HG03520 (cell line): ENCODE data around the gene GPN2.

Experiments
- ATAC-seq: cut with Tn5 transposase; IDR thresholded peaks from one replicate; pipeline ENCODE4 v1.9.1; 2021; ENCODE audit warnings: mild to moderate bottlenecking, moderate library complexity; ENCODE audit not compliant: unreplicated experiment

GPN2 gene

GRCh38 chr1:26889551-26890466 is at the start of gene GPN2:
Gene GPN2 (minus strand): TSS chr1:26890283. CDS start chr1:26890096, 187 bp downstream.
- peak; percentile 82 for ATAC-seq

GRCh38 chr1:26938659-26939025 is 48.6 kb upstream of the GPN2 start:
- no peak for ATAC-seq

GRCh38 chr1:26938004-26938658 is 48.0 kb upstream of the GPN2 start:
- no peak for ATAC-seq

- ATAC-seq: no peak
Observed at GRCh38 chr1:26936823-26937222, 46.7 kb upstream of the GPN2 start.

- ATAC-seq: no peak
Observed at GRCh38 chr1:26932531-26932930, 42.4 kb upstream of the GPN2 start.

GRCh38 chr1:26923711-26924110 is 33.6 kb upstream of the GPN2 start:
- no peak for ATAC-seq

GRCh38 chr1:26922901-26923300 is 32.8 kb upstream of the GPN2 start:
- no peak for ATAC-seq

GRCh38 chr1:26922431-26922729 is 32.3 kb upstream of the GPN2 start:
- no peak for ATAC-seq

GRCh38 chr1:26921540-26922430 is 31.7 kb upstream of the GPN2 start, which contains the start of gene NUDC:
Gene NUDC (plus strand): TSS chr1:26921743. CDS start chr1:26921849, 106 bp downstream.
- peak; percentile 93 for ATAC-seq

GRCh38 chr1:26921126-26921539 is 31.1 kb upstream of the GPN2 start:
- peak; percentile 20 for ATAC-seq

GRCh38 chr1:26915204-26915842 is 25.2 kb upstream of the GPN2 start:
- no peak for ATAC-seq

- no peak for ATAC-seq
Observed at GRCh38 chr1:26913754-26914619, 23.9 kb upstream of the GPN2 start, which contains the start of gene NR0B2. Gene NR0B2 (minus strand): TSS chr1:26913975. CDS start chr1:26913940, 35 bp downstream.

GRCh38 chr1:26913389-26913753 is 23.3 kb upstream of the GPN2 start:
- no peak for ATAC-seq

GRCh38 chr1:26912147-26912490 is 22.0 kb upstream of the GPN2 start:
- ATAC-seq: no peak

GRCh38 chr1:26911399-26912146 is 21.5 kb upstream of the GPN2 start:
- no peak for ATAC-seq

- no peak for ATAC-seq
Observed at GRCh38 chr1:26910343-26911160, 20.5 kb upstream of the GPN2 start.

GRCh38 chr1:26909951-26910342 is 19.9 kb upstream of the GPN2 start:
- no peak for ATAC-seq
